HEK293 (cell line): ENCODE results near the gene ST6GALNAC1.

ENCODE experiments used
- CTCF ChIA-PET: fragments of 350-600 bp; formaldehyde crosslinking; extraction: SDS; loops from one replicate; lab custom pipeline; 2021; ENCODE audit warnings: antibody characterized with exemption; lab: Yijun Ruan, JAX
- POLR2A ChIA-PET: fragments of 300-600 bp; formaldehyde crosslinking; extraction: SDS; loops from one replicate; lab custom pipeline; 2020; ENCODE audit warnings: antibody characterized with exemption, inconsistent platforms; lab: Yijun Ruan, JAX
- H3K27ac ChIP-seq: fragments of 200-500 bp; sonication (Bioruptor generic); 2 replicates; pipeline ENCODE4 v1.5.1; 2014; ENCODE audit warnings: low read depth, low read length, control low read depth, inconsistent platforms; ENCODE audit errors: extremely low read depth
- H3K36me3 ChIP-seq, 2 experiments: fragments of 200-500 bp in 1 of 2; sonication (Bioruptor generic) in 1 of 2; 1 replicate in 1 of 2; 2 replicates in 1 of 2; pipeline ENCODE4 v1.5.1; 2014 to 2017; ENCODE audit warnings: inconsistent platforms in 2 of 2, low read length in 2 of 2; ENCODE audit not compliant: control insufficient read depth in 2 of 2, insufficient read depth in 1 of 2
- H3K4me1 ChIP-seq: fragments of 200-500 bp; sonication (Bioruptor generic); 2 replicates; pipeline ENCODE4 v1.5.1; 2014; ENCODE audit warnings: mild to moderate bottlenecking, low read length, inconsistent platforms; ENCODE audit not compliant: control insufficient read depth, insufficient read depth
- H3K4me3 ChIP-seq: 2 replicates; pipeline ENCODE4 v1.5.1; 2011; ENCODE audit warnings: low read depth, mild to moderate bottlenecking, control low read depth, low read length, moderate library complexity
- H3K9me3 ChIP-seq: fragments of 200-500 bp; sonication (Bioruptor generic); 2 replicates; pipeline ENCODE4 v1.5.1; 2014; ENCODE audit warnings: low read depth, low read length, inconsistent platforms; ENCODE audit not compliant: control insufficient read depth, insufficient read depth
- EGR2 ChIP-seq: fragments of 450-650 bp; formaldehyde crosslinking; IDR thresholded peaks from 2 replicates; pipeline ENCODE4 v1.5.1; 2016; ENCODE audit warnings: low read depth, missing biosample characterization, missing genetic modification characterization
- GLIS1 ChIP-seq: fragments of 450-650 bp; formaldehyde crosslinking; IDR thresholded peaks from 2 replicates; pipeline ENCODE4 v1.5.1; 2016; ENCODE audit warnings: missing biosample characterization, missing genetic modification characterization
- IKZF3 ChIP-seq: fragments of 450-650 bp; IDR thresholded peaks from 2 replicates; pipeline ENCODE4 v1.5.0; 2018; ENCODE audit warnings: missing biosample characterization, mild to moderate bottlenecking, missing genetic modification characterization, moderate library complexity
- SALL2 ChIP-seq: fragments of 450-650 bp; formaldehyde crosslinking; IDR thresholded peaks from 2 replicates; pipeline ENCODE4 v1.5.0; 2017; ENCODE audit warnings: missing biosample characterization, mild to moderate bottlenecking, missing genetic modification characterization, borderline replicate concordance
- WT1 ChIP-seq: fragments of 450-650 bp; formaldehyde crosslinking; IDR thresholded peaks from 2 replicates; pipeline ENCODE4 v1.5.1; 2016; ENCODE audit warnings: missing biosample characterization, missing genetic modification characterization
- ZBTB20 ChIP-seq: fragments of 450-650 bp; formaldehyde crosslinking; IDR thresholded peaks from 2 replicates; pipeline ENCODE4 v1.5.1; 2016; ENCODE audit warnings: missing biosample characterization, missing genetic modification characterization
- ZBTB48 ChIP-seq: fragments of 450-650 bp; formaldehyde crosslinking; IDR thresholded peaks from 2 replicates; pipeline ENCODE4 v1.5.1; 2016; ENCODE audit warnings: missing biosample characterization, missing genetic modification characterization
- ZFHX2 ChIP-seq: fragments of 450-650 bp; formaldehyde crosslinking; conservative IDR thresholded peaks from 2 replicates; pipeline ENCODE4 v1.5.1; 2016; ENCODE audit warnings: missing biosample characterization, missing genetic modification characterization
- ZNF2 ChIP-seq: fragments of 450-650 bp; formaldehyde crosslinking; IDR thresholded peaks from 2 replicates; pipeline ENCODE4 v1.5.1; 2016; ENCODE audit warnings: missing biosample characterization, missing genetic modification characterization
- ZNF341 ChIP-seq: fragments of 450-650 bp; formaldehyde crosslinking; IDR thresholded peaks from 2 replicates; pipeline ENCODE4; 2016; ENCODE audit warnings: low read depth, missing biosample characterization, missing genetic modification characterization
- ZNF48 ChIP-seq: fragments of 450-650 bp; formaldehyde crosslinking; IDR thresholded peaks from 2 replicates; pipeline ENCODE4 v1.5.1; 2016; ENCODE audit warnings: missing biosample characterization, missing genetic modification characterization
- TF ChIP-seq, protein P1 (sequence below): fragments of 450-650 bp; formaldehyde crosslinking; optimal IDR thresholded peaks from 2 replicates; pipeline ENCODE3; 2016; ENCODE audit warnings: missing biosample characterization, mild to moderate bottlenecking, missing genetic modification characterization
- TF ChIP-seq, protein P2 (sequence below): fragments of 450-650 bp; formaldehyde crosslinking; conservative IDR thresholded peaks from 2 replicates; pipeline ENCODE4 v1.5.1; 2016; ENCODE audit warnings: low read depth, missing biosample characterization, missing genetic modification characterization
- TF ChIP-seq, protein P3 (sequence below): fragments of 450-650 bp; formaldehyde crosslinking; IDR thresholded peaks from 2 replicates; pipeline ENCODE4 v1.5.1; 2016; ENCODE audit warnings: missing biosample characterization, missing genetic modification characterization
- TF ChIP-seq, protein P4 (sequence below): fragments of 450-650 bp; formaldehyde crosslinking; IDR thresholded peaks from 2 replicates; pipeline ENCODE4 v1.5.1; 2017; ENCODE audit warnings: missing biosample characterization, missing genetic modification characterization
- TF ChIP-seq, protein P5 (sequence below): fragments of 450-650 bp; formaldehyde crosslinking; IDR thresholded peaks from 2 replicates; pipeline ENCODE4 v1.5.1; 2017; ENCODE audit warnings: missing biosample characterization, missing genetic modification characterization

The ST6GALNAC1 gene

DNA sequence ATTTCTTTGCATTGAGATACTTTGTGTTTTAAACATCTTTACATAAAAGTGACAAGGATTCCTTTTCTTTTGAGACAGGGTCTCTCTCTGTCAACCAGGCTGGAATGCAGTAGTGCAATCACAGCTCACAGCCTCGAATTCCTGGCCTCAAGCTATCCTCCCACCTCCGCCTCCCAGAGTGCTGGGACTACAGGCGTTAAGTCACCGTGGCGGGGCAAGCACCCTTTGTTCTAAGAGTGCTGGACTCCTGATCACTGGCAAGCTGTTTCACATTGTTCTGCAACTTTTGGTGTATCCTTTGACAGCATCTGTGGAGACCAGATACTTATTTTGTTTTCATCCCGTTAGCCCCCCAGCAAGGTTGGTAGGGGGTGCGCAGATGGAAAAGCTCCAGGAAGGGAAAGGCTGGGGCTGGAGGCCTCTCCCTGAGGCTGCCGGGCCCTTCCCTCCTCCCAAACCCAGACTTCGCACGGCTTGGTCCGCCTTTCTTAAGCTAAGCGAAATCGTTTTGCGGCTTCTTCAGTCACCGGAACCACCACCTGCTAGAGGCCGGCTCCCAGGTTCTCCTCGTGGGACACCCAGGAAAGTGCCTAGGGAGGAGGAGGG is 59.0 kb downstream of the ST6GALNAC1 start:
- no peak overlapping the region for H3K27ac ChIP-seq
- CTCF ChIA-PET = interaction anchor here (0.6 to 1.0 kb wide), 2 partner anchors 26 to 61 kb away, joined by 3 to 4 read pairs; no protein-coding TSS in a partner anchor

DNA sequence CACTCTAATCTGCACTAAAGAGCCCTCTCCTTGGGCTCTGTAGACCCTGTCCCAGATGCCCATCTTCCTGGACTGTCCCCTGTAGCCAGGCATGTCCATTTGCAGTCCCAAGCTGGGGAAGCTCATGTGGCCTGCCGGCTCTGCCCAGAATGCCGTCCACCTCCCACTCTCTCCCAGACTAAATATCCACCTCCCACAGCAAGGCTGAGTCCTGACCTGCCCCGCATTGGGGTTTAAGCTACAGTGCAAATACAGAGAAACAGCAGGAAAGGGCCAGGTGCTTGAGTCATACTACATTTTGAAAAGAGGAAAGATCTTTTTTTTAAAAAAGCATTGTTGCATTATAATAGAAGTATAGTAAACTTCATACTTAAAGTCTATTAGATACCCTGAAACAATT is 60.9 kb downstream of the ST6GALNAC1 start:
- Histone ChIP-seq H3K4me1 (peaks cover 3% of the 10 kb centered on the region; the same call in 1 of the 2 replicates), H3K9me3 (no peaks in the 10 kb centered on the region), H3K36me3 (no peaks in the 10 kb centered on the region), H3K27ac (no peak overlapping the region), H3K4me3 (no peak overlapping the region)
- ChIA-PET CTCF (interaction anchor here (1.2 to 2.1 kb wide), 2 partner anchors 42 to 99 kb away, joined by 3 to 6 read pairs; no protein-coding TSS in a partner anchor), POLR2A (interaction anchor here (0.6 to 1.4 kb wide), 3 partner anchors 17 to 168 kb away, joined by 3 to 4 read pairs (median 3); no protein-coding TSS in a partner anchor)
- TF ChIP-seq ZFHX2 (tag by site-specific recombination) = peak; percentile 82
- peak; percentile 81 for TF ChIP-seq EGR2 (tag by site-specific recombination)
- TF ChIP-seq ZBTB48 = no peak
- no peak for TF ChIP-seq WT1 (tag by site-specific recombination)
- TF ChIP-seq, protein P1, sequence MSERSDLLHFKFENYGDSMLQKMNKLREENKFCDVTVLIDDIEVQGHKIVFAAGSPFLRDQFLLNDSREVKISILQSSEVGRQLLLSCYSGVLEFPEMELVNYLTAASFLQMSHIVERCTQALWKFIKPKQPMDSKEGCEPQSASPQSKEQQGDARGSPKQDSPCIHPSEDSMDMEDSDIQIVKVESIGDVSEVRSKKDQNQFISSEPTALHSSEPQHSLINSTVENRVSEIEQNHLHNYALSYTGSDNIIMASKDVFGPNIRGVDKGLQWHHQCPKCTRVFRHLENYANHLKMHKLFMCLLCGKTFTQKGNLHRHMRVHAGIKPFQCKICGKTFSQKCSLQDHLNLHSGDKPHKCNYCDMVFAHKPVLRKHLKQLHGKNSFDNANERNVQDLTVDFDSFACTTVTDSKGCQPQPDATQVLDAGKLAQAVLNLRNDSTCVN (tag by site-specific recombination) = no peak
- TF ChIP-seq ZNF48 (tag by site-specific recombination) = no peak

More for the DNA sequence above, 59.0 kb downstream of the ST6GALNAC1 start:
- peak overlapping the region; percentile 48; the same call in 1 of the 2 replicates for H3K4me3 ChIP-seq
- POLR2A ChIA-PET = interaction anchor here (0.7 to 2.0 kb wide), 5 partner anchors 13 to 115 kb away, joined by 3 to 6 read pairs (median 4); no protein-coding TSS in a partner anchor
- H3K36me3 ChIP-seq = no peaks in the 10 kb centered on the region
- TF ChIP-seq ZNF341 (no peak), ZNF2 (no peak), WT1 (tag by site-specific recombination) (0 out of 2 replicates have a peak, but pooled peaks have one; percentile 21), GLIS1 (tag by site-specific recombination) (peak; percentile 24; the same call in 1 of the 2 replicates), ZFHX2 (tag by site-specific recombination) (peak; percentile 15; the same call in 1 of the 2 replicates)
- peaks cover 3% of the 10 kb centered on the region; the same call in 1 of the 2 replicates for H3K4me1 ChIP-seq
- H3K9me3 ChIP-seq = no peaks in the 10 kb centered on the region

DNA sequence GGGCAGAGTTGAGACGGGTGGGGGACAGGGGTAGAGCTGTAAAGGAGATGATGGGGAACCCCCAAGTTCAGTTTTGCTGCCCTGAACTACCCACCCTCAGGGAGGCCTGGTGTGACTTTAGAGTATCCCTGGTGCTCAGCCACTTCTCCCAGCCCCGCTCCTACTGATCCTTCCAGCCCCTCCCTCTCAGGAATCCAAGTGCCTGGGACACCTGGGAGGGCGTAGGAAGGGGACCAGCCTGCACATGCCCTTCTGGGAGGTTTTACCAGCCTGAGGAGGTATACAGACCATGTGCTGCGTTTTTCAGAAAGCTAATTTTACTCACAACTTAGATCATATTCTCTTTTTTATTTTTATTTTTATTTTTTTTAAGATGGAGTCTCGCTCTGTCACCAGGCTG is 62.0 kb downstream of the ST6GALNAC1 start:
- Histone ChIP-seq H3K4me3 (no peak overlapping the region), H3K27ac (no peak overlapping the region), H3K4me1 (no peaks in the 10 kb centered on the region; the same call in 1 of the 2 replicates), H3K9me3 (no peaks in the 10 kb centered on the region), H3K36me3 (no peaks in the 10 kb centered on the region)
- ChIA-PET POLR2A (interaction anchor here (0.5 to 1.4 kb wide), 3 partner anchors 16 to 112 kb away, joined by 3 to 7 read pairs (median 4); no protein-coding TSS in a partner anchor), CTCF (interaction anchor here (0.5 to 2.1 kb wide), 3 partner anchors 30 to 45 kb away, joined by 3 to 6 read pairs (median 4); no protein-coding TSS in a partner anchor)
- TF ChIP-seq ZBTB20 (tag by site-specific recombination) = no peak
- TF ChIP-seq, protein P2, sequence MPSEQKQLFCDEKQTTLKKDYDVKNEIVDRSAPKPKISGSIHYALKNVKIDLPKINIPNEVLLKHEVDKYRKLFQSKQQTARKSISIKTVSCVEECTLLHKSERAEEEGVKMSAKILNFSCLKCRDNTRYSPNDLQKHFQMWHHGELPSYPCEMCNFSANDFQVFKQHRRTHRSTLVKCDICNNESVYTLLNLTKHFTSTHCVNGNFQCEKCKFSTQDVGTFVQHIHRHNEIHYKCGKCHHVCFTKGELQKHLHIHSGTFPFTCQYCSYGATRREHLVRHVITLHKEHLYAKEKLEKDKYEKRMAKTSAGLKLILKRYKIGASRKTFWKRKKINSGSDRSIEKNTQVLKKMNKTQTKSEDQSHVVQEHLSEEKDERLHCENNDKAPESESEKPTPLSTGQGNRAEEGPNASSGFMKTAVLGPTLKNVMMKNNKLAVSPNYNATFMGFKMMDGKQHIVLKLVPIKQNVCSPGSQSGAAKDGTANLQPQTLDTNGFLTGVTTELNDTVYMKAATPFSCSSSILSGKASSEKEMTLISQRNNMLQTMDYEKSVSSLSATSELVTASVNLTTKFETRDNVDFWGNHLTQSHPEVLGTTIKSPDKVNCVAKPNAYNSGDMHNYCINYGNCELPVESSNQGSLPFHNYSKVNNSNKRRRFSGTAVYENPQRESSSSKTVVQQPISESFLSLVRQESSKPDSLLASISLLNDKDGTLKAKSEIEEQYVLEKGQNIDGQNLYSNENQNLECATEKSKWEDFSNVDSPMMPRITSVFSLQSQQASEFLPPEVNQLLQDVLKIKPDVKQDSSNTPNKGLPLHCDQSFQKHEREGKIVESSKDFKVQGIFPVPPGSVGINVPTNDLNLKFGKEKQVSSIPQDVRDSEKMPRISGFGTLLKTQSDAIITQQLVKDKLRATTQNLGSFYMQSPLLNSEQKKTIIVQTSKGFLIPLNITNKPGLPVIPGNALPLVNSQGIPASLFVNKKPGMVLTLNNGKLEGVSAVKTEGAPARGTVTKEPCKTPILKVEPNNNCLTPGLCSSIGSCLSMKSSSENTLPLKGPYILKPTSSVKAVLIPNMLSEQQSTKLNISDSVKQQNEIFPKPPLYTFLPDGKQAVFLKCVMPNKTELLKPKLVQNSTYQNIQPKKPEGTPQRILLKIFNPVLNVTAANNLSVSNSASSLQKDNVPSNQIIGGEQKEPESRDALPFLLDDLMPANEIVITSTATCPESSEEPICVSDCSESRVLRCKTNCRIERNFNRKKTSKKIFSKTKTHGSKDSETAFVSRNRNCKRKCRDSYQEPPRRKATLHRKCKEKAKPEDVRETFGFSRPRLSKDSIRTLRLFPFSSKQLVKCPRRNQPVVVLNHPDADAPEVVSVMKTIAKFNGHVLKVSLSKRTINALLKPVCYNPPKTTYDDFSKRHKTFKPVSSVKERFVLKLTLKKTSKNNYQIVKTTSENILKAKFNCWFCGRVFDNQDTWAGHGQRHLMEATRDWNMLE = no peak
- TF ChIP-seq, protein P3, sequence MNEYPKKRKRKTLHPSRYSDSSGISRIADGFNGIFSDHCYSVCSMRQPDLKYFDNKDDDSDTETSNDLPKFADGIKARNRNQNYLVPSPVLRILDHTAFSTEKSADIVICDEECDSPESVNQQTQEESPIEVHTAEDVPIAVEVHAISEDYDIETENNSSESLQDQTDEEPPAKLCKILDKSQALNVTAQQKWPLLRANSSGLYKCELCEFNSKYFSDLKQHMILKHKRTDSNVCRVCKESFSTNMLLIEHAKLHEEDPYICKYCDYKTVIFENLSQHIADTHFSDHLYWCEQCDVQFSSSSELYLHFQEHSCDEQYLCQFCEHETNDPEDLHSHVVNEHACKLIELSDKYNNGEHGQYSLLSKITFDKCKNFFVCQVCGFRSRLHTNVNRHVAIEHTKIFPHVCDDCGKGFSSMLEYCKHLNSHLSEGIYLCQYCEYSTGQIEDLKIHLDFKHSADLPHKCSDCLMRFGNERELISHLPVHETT = no peak
- no peak for TF ChIP-seq IKZF3
- TF ChIP-seq SALL2 = no peak
- TF ChIP-seq, protein P4, sequence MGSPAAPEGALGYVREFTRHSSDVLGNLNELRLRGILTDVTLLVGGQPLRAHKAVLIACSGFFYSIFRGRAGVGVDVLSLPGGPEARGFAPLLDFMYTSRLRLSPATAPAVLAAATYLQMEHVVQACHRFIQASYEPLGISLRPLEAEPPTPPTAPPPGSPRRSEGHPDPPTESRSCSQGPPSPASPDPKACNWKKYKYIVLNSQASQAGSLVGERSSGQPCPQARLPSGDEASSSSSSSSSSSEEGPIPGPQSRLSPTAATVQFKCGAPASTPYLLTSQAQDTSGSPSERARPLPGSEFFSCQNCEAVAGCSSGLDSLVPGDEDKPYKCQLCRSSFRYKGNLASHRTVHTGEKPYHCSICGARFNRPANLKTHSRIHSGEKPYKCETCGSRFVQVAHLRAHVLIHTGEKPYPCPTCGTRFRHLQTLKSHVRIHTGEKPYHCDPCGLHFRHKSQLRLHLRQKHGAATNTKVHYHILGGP (tag by site-specific recombination) = no peak
- TF ChIP-seq, protein P5, sequence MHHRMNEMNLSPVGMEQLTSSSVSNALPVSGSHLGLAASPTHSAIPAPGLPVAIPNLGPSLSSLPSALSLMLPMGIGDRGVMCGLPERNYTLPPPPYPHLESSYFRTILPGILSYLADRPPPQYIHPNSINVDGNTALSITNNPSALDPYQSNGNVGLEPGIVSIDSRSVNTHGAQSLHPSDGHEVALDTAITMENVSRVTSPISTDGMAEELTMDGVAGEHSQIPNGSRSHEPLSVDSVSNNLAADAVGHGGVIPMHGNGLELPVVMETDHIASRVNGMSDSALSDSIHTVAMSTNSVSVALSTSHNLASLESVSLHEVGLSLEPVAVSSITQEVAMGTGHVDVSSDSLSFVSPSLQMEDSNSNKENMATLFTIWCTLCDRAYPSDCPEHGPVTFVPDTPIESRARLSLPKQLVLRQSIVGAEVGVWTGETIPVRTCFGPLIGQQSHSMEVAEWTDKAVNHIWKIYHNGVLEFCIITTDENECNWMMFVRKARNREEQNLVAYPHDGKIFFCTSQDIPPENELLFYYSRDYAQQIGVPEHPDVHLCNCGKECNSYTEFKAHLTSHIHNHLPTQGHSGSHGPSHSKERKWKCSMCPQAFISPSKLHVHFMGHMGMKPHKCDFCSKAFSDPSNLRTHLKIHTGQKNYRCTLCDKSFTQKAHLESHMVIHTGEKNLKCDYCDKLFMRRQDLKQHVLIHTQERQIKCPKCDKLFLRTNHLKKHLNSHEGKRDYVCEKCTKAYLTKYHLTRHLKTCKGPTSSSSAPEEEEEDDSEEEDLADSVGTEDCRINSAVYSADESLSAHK (tag by site-specific recombination) = no peak
